PFSK-1 (cell line): ENCODE results near the gene ZNF43.

Experiments used
- FOXP2 ChIP-seq: optimal IDR thresholded peaks from 2 replicates; pipeline ENCODE3; 2011; ENCODE audit warnings: borderline replicate concordance, control low read depth, inconsistent platforms; ENCODE audit not compliant: insufficient read depth; ENCODE audit errors: extremely low read length, extremely low read depth
- POLR2AphosphoS5 ChIP-seq: IDR thresholded peaks from 2 replicates; pipeline ENCODE4 v1.6.1; 2012; ENCODE audit warnings: low read depth, mild to moderate bottlenecking, control low read depth, low read length, moderate library complexity
- TAF1 ChIP-seq: IDR thresholded peaks from 2 replicates; pipeline ENCODE4 v1.6.1; 2012; ENCODE audit warnings: low read length, control low read depth, borderline replicate concordance; ENCODE audit not compliant: insufficient read depth
- TF ChIP-seq, protein P1 (sequence below), 2 experiments: IDR thresholded peaks; 2 replicates each; pipeline versions ENCODE4 v1.6.1 to v1.8.0; 2011 to 2012; ENCODE audit warnings: low read depth in 2 of 2, low read length in 2 of 2, control low read depth in 1 of 2, inconsistent platforms in 1 of 2, mild to moderate bottlenecking in 1 of 2, moderate library complexity in 1 of 2; ENCODE audit not compliant: insufficient read depth in 1 of 2

DNA sequence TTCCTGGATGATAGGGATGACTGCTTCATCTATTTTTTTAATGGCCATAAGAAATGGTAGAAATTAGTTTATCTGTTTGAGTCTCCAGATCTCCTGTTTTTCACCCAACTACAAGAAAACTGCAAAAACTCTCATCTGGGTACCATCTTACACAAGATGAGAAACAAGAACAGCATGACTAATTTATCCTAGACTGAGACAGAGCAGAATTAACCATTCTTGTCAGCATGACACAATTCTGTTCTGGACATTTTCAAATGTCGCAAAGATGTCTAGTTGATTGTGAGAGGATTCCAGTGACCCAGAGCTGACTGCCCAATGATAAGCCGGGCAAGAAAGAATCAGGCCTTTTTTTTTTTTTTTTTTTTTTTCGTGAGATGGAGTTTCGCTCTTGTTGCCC is 12.8 kb downstream of the ZNF43 start:
- no peak for TF ChIP-seq TAF1
- TF ChIP-seq, protein P1, sequence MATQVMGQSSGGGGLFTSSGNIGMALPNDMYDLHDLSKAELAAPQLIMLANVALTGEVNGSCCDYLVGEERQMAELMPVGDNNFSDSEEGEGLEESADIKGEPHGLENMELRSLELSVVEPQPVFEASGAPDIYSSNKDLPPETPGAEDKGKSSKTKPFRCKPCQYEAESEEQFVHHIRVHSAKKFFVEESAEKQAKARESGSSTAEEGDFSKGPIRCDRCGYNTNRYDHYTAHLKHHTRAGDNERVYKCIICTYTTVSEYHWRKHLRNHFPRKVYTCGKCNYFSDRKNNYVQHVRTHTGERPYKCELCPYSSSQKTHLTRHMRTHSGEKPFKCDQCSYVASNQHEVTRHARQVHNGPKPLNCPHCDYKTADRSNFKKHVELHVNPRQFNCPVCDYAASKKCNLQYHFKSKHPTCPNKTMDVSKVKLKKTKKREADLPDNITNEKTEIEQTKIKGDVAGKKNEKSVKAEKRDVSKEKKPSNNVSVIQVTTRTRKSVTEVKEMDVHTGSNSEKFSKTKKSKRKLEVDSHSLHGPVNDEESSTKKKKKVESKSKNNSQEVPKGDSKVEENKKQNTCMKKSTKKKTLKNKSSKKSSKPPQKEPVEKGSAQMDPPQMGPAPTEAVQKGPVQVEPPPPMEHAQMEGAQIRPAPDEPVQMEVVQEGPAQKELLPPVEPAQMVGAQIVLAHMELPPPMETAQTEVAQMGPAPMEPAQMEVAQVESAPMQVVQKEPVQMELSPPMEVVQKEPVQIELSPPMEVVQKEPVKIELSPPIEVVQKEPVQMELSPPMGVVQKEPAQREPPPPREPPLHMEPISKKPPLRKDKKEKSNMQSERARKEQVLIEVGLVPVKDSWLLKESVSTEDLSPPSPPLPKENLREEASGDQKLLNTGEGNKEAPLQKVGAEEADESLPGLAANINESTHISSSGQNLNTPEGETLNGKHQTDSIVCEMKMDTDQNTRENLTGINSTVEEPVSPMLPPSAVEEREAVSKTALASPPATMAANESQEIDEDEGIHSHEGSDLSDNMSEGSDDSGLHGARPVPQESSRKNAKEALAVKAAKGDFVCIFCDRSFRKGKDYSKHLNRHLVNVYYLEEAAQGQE (IDR thresholded peaks at IDR 0.05; ENCODE audit: insufficient read depth in 1 of 2, low read depth in 2 of 2, low read length in 2 of 2), result no peak
- TF ChIP-seq POLR2AphosphoS5, result no peak
- TF ChIP-seq FOXP2, result no peak
